H1 (cell line): ENCODE results near the gene RTEL1. TPM values are rescaled to one million over a fixed set of nuclear protein-coding genes. Genes with fewer than 3 reads are reported as not detected.

Experiments
- CTCF ChIA-PET: fragments of 300-600 bp; sonication (Branson Sonifier 250); formaldehyde crosslinking; loops from one replicate; lab custom pipeline; 2021; ENCODE audit not compliant: partially characterized antibody; lab: Charles Lee
- POLR2A ChIA-PET: fragments of 300-600 bp; sonication (Branson Sonifier 250); formaldehyde crosslinking; loops from one replicate; lab custom pipeline; 2021; ENCODE audit warnings: inconsistent platforms; ENCODE audit not compliant: partially characterized antibody; lab: Charles Lee
- DNase-seq, 2 experiments: peaks; one replicate each; pipeline versions ENCODE4 v3.0.0 to v3.0.0-alpha.2; 2010 to 2022; ENCODE audit warnings: low spot score in 2 of 2, low read depth in 1 of 2, mixed read lengths in 1 of 2
- FAIRE-seq: peaks from 2 replicates; lab custom pipeline; 2011; peaks lifted over from hg19 to GRCh38; lab: Jason Lieb, UNC
- H2AFZ ChIP-seq: 2 replicates; pipeline ENCODE4 v1.8.1; 2012; ENCODE audit warnings: low read length, inconsistent platforms
- H2AK5ac ChIP-seq: 2 replicates; pipeline ENCODE4 v1.6.1; 2013; ENCODE audit warnings: low read depth, low read length
- H2BK120ac ChIP-seq: replicated peaks from 2 replicates; pipeline ENCODE3; 2013; ENCODE audit warnings: low read depth, low read length, inconsistent platforms
- H2BK12ac ChIP-seq: 2 replicates; pipeline ENCODE4 v1.6.1; 2013; ENCODE audit warnings: low read depth, low read length
- H2BK15ac ChIP-seq: 2 replicates; pipeline ENCODE4 v1.6.1; 2013; ENCODE audit warnings: low read length
- H2BK20ac ChIP-seq: 2 replicates; pipeline ENCODE4 v1.6.1; 2013; ENCODE audit warnings: low read length
- H2BK5ac ChIP-seq: 2 replicates; pipeline ENCODE4 v1.6.1; 2013; ENCODE audit warnings: low read depth, low read length
- H3K14ac ChIP-seq: 2 replicates; pipeline ENCODE4 v1.6.1; 2013; ENCODE audit warnings: inconsistent platforms; ENCODE audit not compliant: insufficient read length
- H3K18ac ChIP-seq: 2 replicates; pipeline ENCODE4 v1.6.1; 2013; ENCODE audit warnings: low read length; ENCODE audit errors: extremely low read depth
- H3K23ac ChIP-seq: 2 replicates; pipeline ENCODE4 v1.6.1; 2013; ENCODE audit warnings: inconsistent platforms; ENCODE audit not compliant: insufficient read length
- H3K23me2 ChIP-seq: 2 replicates; pipeline ENCODE4 v1.6.1; 2013; ENCODE audit warnings: low read depth, low read length
- H3K27ac ChIP-seq: 2 replicates; pipeline ENCODE4 v1.6.1; 2011; ENCODE audit warnings: low read depth, low read length, inconsistent platforms
- H3K27me3 ChIP-seq, 4 experiments: replicated peaks in 1 of 4; 1 replicate in 1 of 4; 2 replicates in 3 of 4; pipeline versions ENCODE4 v1.6.1 to v1.8.1; 2011 to 2013; ENCODE audit warnings: low read length in 3 of 4, mild to moderate bottlenecking in 3 of 4, inconsistent platforms in 2 of 4, mixed read lengths in 2 of 4, moderate library complexity in 1 of 4; ENCODE audit not compliant: control insufficient read depth in 3 of 4, insufficient read depth in 3 of 4; ENCODE audit errors: extremely low read depth in 1 of 4
- H3K36me3 ChIP-seq, 4 experiments: 2 replicates each; pipeline versions ENCODE4 v1.6.1 to v1.8.1; 2011 to 2013; ENCODE audit warnings: mild to moderate bottlenecking in 4 of 4, low read length in 3 of 4, moderate library complexity in 2 of 4, control low read depth in 1 of 4, inconsistent platforms in 1 of 4; ENCODE audit not compliant: insufficient read depth in 4 of 4, control insufficient read depth in 2 of 4
- H3K4ac ChIP-seq: replicated peaks from 2 replicates; pipeline ENCODE3; 2013; ENCODE audit warnings: low read length, low read depth, mixed read lengths, inconsistent platforms; ENCODE audit not compliant: insufficient read length
- H3K4me1 ChIP-seq, 4 experiments: replicated peaks in 1 of 4; 1 replicate in 1 of 4; 2 replicates in 3 of 4; pipeline versions ENCODE4 v1.6.1 to v1.8.1; 2011 to 2013; ENCODE audit warnings: low read length in 3 of 4, inconsistent platforms in 2 of 4, mixed read lengths in 1 of 4; ENCODE audit not compliant: insufficient read depth in 4 of 4, control insufficient read depth in 3 of 4
- H3K4me2 ChIP-seq, 2 experiments: 2 replicates each; pipeline versions ENCODE4 v1.6.1 to v1.8.1; 2011 to 2013; ENCODE audit warnings: low read depth in 2 of 2, low read length in 2 of 2, control low read depth in 1 of 2, inconsistent platforms in 1 of 2, mild to moderate bottlenecking in 1 of 2; ENCODE audit not compliant: insufficient read depth in 1 of 2
- H3K4me3 ChIP-seq, 4 experiments: fragments of 200-600, 300-600 bp in 1 of 4; sonication (generic), shearing (Covaris generic), sonication (Bioruptor Twin) in 1 of 4; 2 replicates each; pipeline versions ENCODE4 v1.5.1 to v1.8.1; 2011 to 2016; ENCODE audit warnings: low read length in 4 of 4, low read depth in 3 of 4, control low read depth in 2 of 4, inconsistent platforms in 2 of 4, mild to moderate bottlenecking in 2 of 4, mixed read lengths in 1 of 4, moderate library complexity in 1 of 4; ENCODE audit not compliant: insufficient read depth in 2 of 4; ENCODE audit errors: extremely low read depth in 1 of 4
- H3K56ac ChIP-seq: replicated peaks from 2 replicates; pipeline ENCODE3; 2013; ENCODE audit warnings: low read depth, mild to moderate bottlenecking, mixed read lengths, low read length, inconsistent platforms; ENCODE audit not compliant: insufficient read length
- H3K79me1 ChIP-seq: 2 replicates; pipeline ENCODE4 v1.6.1; 2013; ENCODE audit warnings: low read depth, low read length, control low read depth
- H3K79me2 ChIP-seq, 2 experiments: 2 replicates each; pipeline versions ENCODE4 v1.6.1 to v1.8.1; 2012 to 2013; ENCODE audit warnings: low read length in 2 of 2, mild to moderate bottlenecking in 2 of 2, inconsistent platforms in 1 of 2; ENCODE audit not compliant: insufficient read depth in 2 of 2, control insufficient read depth in 1 of 2
- H3K9ac ChIP-seq, 4 experiments: replicated peaks in 1 of 4; 1 replicate in 1 of 4; 2 replicates in 3 of 4; pipeline versions ENCODE4 v1.6.1 to v1.8.1; 2011 to 2013; ENCODE audit warnings: low read depth in 3 of 4, low read length in 3 of 4, control low read depth in 2 of 4, mild to moderate bottlenecking in 2 of 4, moderate library complexity in 2 of 4, inconsistent platforms in 1 of 4; ENCODE audit errors: extremely low read depth in 1 of 4
- H3K9me3 ChIP-seq, 2 experiments: 2 replicates each; pipeline versions ENCODE4 v1.6.1 to v1.8.1; 2012 to 2013; ENCODE audit warnings: mild to moderate bottlenecking in 2 of 2, moderate library complexity in 2 of 2, control low read depth in 1 of 2, inconsistent platforms in 1 of 2, low read depth in 1 of 2, low read length in 1 of 2, mixed read lengths in 1 of 2; ENCODE audit not compliant: insufficient read depth in 2 of 2
- H4K20me1 ChIP-seq, 2 experiments: replicated peaks in 1 of 2; 2 replicates each; pipeline versions ENCODE3 to v1.8.1; 2011 to 2013; ENCODE audit warnings: inconsistent platforms in 2 of 2, low read length in 2 of 2, mild to moderate bottlenecking in 1 of 2; ENCODE audit not compliant: insufficient read depth in 2 of 2, control insufficient read depth in 1 of 2
- H4K5ac ChIP-seq: 2 replicates; pipeline ENCODE4 v1.6.1; 2013; ENCODE audit warnings: low read length, low read depth, mixed read lengths, inconsistent platforms; ENCODE audit not compliant: insufficient read length
- H4K8ac ChIP-seq: 2 replicates; pipeline ENCODE4 v1.8.0; 2013; ENCODE audit warnings: mild to moderate bottlenecking, moderate library complexity, low read length, inconsistent platforms; ENCODE audit not compliant: insufficient read depth; ENCODE audit errors: extremely low read depth
- H4K91ac ChIP-seq: replicated peaks from 2 replicates; pipeline ENCODE3; 2013; ENCODE audit warnings: low read length, mixed read lengths, inconsistent platforms; ENCODE audit not compliant: insufficient read length
- BCL11A ChIP-seq, 2 experiments: IDR thresholded peaks; one replicate each; pipeline ENCODE4 v1.6.1; 2011; ENCODE audit warnings: low read depth in 2 of 2, low read length in 2 of 2, mild to moderate bottlenecking in 2 of 2
- BRCA1 ChIP-seq: IDR thresholded peaks from 2 replicates; pipeline ENCODE4 v1.6.1; 2012; ENCODE audit warnings: low read depth, low read length, improper control_type of control experiment
- GABPA ChIP-seq: IDR thresholded peaks from 2 replicates; pipeline ENCODE4 v1.6.1; 2011; ENCODE audit warnings: mild to moderate bottlenecking, low read length, moderate library complexity, borderline replicate concordance; ENCODE audit not compliant: insufficient read depth
- GTF2F1 ChIP-seq: IDR thresholded peaks from 2 replicates; pipeline ENCODE4 v1.6.1; 2012; ENCODE audit warnings: low read depth, low read length, improper control_type of control experiment, borderline replicate concordance
- JUN ChIP-seq: IDR thresholded peaks from 2 replicates; pipeline ENCODE4 v1.6.1; 2011; ENCODE audit warnings: low read depth, mild to moderate bottlenecking, improper control_type of control experiment, low read length
- KDM1A ChIP-seq: fragments of 200-600, 300-600 bp; sonication (generic); IDR thresholded peaks from 2 replicates; pipeline ENCODE4 v1.7.1; 2016; ENCODE audit warnings: mild to moderate bottlenecking, low read length, borderline replicate concordance
- NRF1 ChIP-seq: IDR thresholded peaks from 2 replicates; pipeline ENCODE4 v1.6.1; 2011; ENCODE audit warnings: mild to moderate bottlenecking, low read depth, low read length, improper control_type of control experiment
- PHF8 ChIP-seq: fragments of 200-600 bp; sonication (generic); conservative IDR thresholded peaks from 2 replicates; pipeline ENCODE4 v1.7.1; 2012; ENCODE audit warnings: low read depth, mild to moderate bottlenecking, inconsistent platforms, low read length, moderate library complexity
- POLR2AphosphoS5 ChIP-seq: IDR thresholded peaks from 2 replicates; pipeline ENCODE4 v1.6.1; 2011; ENCODE audit warnings: low read depth, low read length
- RAD21 ChIP-seq, 2 experiments: IDR thresholded peaks in 1 of 2; conservative IDR thresholded peaks in 1 of 2; 2 replicates each; pipeline ENCODE4 v1.6.1; 2011; ENCODE audit warnings: low read depth in 2 of 2, low read length in 2 of 2, improper control_type of control experiment in 1 of 2, inconsistent platforms in 1 of 2, mild to moderate bottlenecking in 1 of 2, moderate library complexity in 1 of 2
- RBBP5 ChIP-seq: IDR thresholded peaks from 2 replicates; pipeline ENCODE4 v1.7.1; 2012; ENCODE audit warnings: low read depth, mild to moderate bottlenecking, inconsistent platforms, low read length, moderate library complexity, borderline replicate concordance
- RFX5 ChIP-seq: IDR thresholded peaks from 2 replicates; pipeline ENCODE4 v1.6.1; 2011; ENCODE audit warnings: low read depth, low read length, improper control_type of control experiment, borderline replicate concordance
- SP2 ChIP-seq: IDR thresholded peaks from 2 replicates; pipeline ENCODE4 v1.6.1; 2012; ENCODE audit warnings: mild to moderate bottlenecking, low read length, inconsistent platforms
- TAF1 ChIP-seq: IDR thresholded peaks from 2 replicates; pipeline ENCODE4 v1.6.1; 2011; ENCODE audit warnings: mild to moderate bottlenecking, low read depth, low read length
- YY1 ChIP-seq: IDR thresholded peaks from 2 replicates; pipeline ENCODE4 v1.6.1; 2011; ENCODE audit warnings: low read depth, mild to moderate bottlenecking, low read length
- WGBS, 2 experiments: shearing (Covaris generic) in 1 of 2; methylation state at CpG; one replicate each; pipeline versions ENCODE4 v1.1.6 to v1.1.7; 2013 to 2015; ENCODE audit warnings: low lambda C conversion rate in 2 of 2, mixed read lengths in 2 of 2, inconsistent platforms in 1 of 2, low coverage in 1 of 2, missing lambda C conversion rate in 1 of 2; ENCODE audit not compliant: insufficient replicate concordance in 2 of 2, insufficient coverage in 1 of 2, insufficient read length in 1 of 2; ENCODE audit errors: extremely low coverage in 1 of 2, missing lambda C conversion rate in 1 of 2; 5-methylcytosine and 5-hydroxymethylcytosine counted together
- polyA plus RNA-seq, 7 experiments: library from polyadenylated mRNA; depleted of rRNA in 3 of 7; stranded (reverse) in 5 of 7; unstranded in 2 of 7; fragments of >200 nt in 5 of 7; fragments of 200-250 nt in 2 of 7; gene quantifications; 1 replicate in 5 of 7; 2 replicates in 1 of 7; 4 replicates in 1 of 7; pipeline versions ENCODE4 v1.2.1 to v1.2.3, GENCODE V29; 2011 to 2013; ENCODE audit warnings: missing spikeins in 2 of 7, mixed read lengths in 2 of 7
- total RNA-seq: library from RNA; stranded (reverse); fragmentation: NEBNext Ultra II Directional; extraction: Animal tissue kit (Norgen Biotek cat#: 25700); gene quantifications from 2 replicates; pipeline ENCODE4 v1.2.1, GENCODE V29; 2021

Gene RTEL1
- total and polyA plus RNA-seq, 2 of the 8 experiments (the other 6 are each of a cell fraction or from before 2014, with no cell fraction given), result 16.2 to 37.1 TPM

- Histone ChIP-seq H3K79me2 (no peaks in the 10 kb centered on the region), H3K56ac (no peak overlapping the region), H4K5ac (no peak overlapping the region), H4K20me1 (no peaks in the 10 kb centered on the region), H4K8ac (no peak overlapping the region), H3K14ac (no peak overlapping the region), H2BK15ac (no peak overlapping the region), H2BK120ac (no peak overlapping the region), H2AK5ac (no peak overlapping the region), H3K23ac (no peak overlapping the region), H3K23me2 (no peaks in the 10 kb centered on the region), H2BK20ac (no peak overlapping the region), H3K4ac (no peak overlapping the region), H3K27ac (no peak overlapping the region), H2BK12ac (no peak overlapping the region), H3K4me2 (no peak overlapping the region), H3K18ac (no peak overlapping the region), H3K9ac (no peak overlapping the region), H3K27me3 (no peaks in the 10 kb centered on the region), H3K79me1 (no peaks in the 10 kb centered on the region), H3K4me3 (no peak overlapping the region), H4K91ac (no peak overlapping the region), H2BK5ac (no peak overlapping the region)
- ChIA-PET CTCF (interaction anchor here (0.6 to 5.3 kb wide), 2 partner anchors 9 to 868 kb away, joined by 3 to 28 read pairs; no protein-coding TSS in a partner anchor), POLR2A (interaction anchor here (0.7 to 1.0 kb wide), 2 partner anchors 9 to 20 kb away, joined by 3 read pairs; partner anchors contain the start of gene STMN3)
- FAIRE-seq, result no peak
- WGBS, 2 experiments, result 92% methylated on average over 9 of the region's 9 CpGs; no CpG with 5 or more reads in 1 of the 2 experiments
- TF ChIP-seq RAD21 (IDR thresholded peaks at IDR 0.05 in 1 of 2, conservative IDR thresholded peaks at IDR 0.05 in 1 of 2; ENCODE audit: low read depth in 2 of 2, low read length in 2 of 2), result no peak
- no peak for TF ChIP-seq RFX5
- no peak for TF ChIP-seq RBBP5
- no peak for TF ChIP-seq NRF1
- no peak for TF ChIP-seq YY1
- no peak for TF ChIP-seq GABPA
- TF ChIP-seq JUN, result no peak
- no peak for TF ChIP-seq BCL11A (IDR thresholded peaks at IDR 0.05; ENCODE audit: low read depth in 2 of 2, low read length in 2 of 2)
- no peak for TF ChIP-seq PHF8
- no peak for TF ChIP-seq POLR2AphosphoS5
- no peak for TF ChIP-seq BRCA1
- no peak for TF ChIP-seq KDM1A
- TF ChIP-seq TAF1, result no peak
- TF ChIP-seq GTF2F1, result no peak
- TF ChIP-seq SP2, result no peak
- TF ChIP-seq, all 59 proteins: peak for 0
- no peaks in the 10 kb centered on the region for H3K9me3 ChIP-seq
- no peak overlapping the region for H2AFZ ChIP-seq
- H3K4me1 ChIP-seq, result no peaks in the 10 kb centered on the region
- H3K36me3 ChIP-seq, result no peaks in the 10 kb centered on the region
- no peak for DNase-seq
Measured at GRCh38 chr20:63633732-63634131, 24.4 kb upstream of the RTEL1 start.
